Activated B cell treated with CpG ODN at 0.5 μM for 24 hours (primary cell): ENCODE measurements around the gene FAR2. TPM values are rescaled to one million over a fixed set of nuclear protein-coding genes. Genes with fewer than 3 reads are reported as not detected.
"Not testable (repeated sequence)": the region's sequence is repeated elsewhere in the genome, so short reads cannot be mapped to it uniquely, and the experiment has no call there.

ENCODE experiments used
- ATAC-seq: fragments of 200-7000 bp; cut with Tn5 transposase; one replicate; pipeline ENCODE4 v1.10.0; 2021; ENCODE audit warnings: low read depth, mild to moderate bottlenecking, moderate library complexity
- CTCF ChIA-PET: fragments of 350-600 bp; sonication (Branson Sonifier 250); formaldehyde crosslinking; loops from one replicate; lab custom pipeline; 2021; ENCODE audit warnings: antibody characterized with exemption; lab: Charles Lee
- POLR2A ChIA-PET: fragments of 350-600 bp; sonication (Branson Sonifier 250); formaldehyde crosslinking; loops from one replicate; lab custom pipeline; 2021; ENCODE audit warnings: antibody characterized with exemption; lab: Charles Lee
- DNase-seq: peaks from one replicate; pipeline ENCODE4 v3.0.0; 2022
- H3K27ac Mint-ChIP-seq: one replicate; pipeline ENCODE4 v1.8.0; 2020; ENCODE audit warnings: mixed read lengths
- H3K27me3 Mint-ChIP-seq: one replicate; pipeline ENCODE4 v1.8.0; 2021; ENCODE audit warnings: mixed read lengths
- H3K36me3 Mint-ChIP-seq: one replicate; pipeline ENCODE4 v1.8.0; 2021; ENCODE audit warnings: low read depth, mixed read lengths
- H3K4me1 Mint-ChIP-seq: one replicate; pipeline ENCODE4 v1.8.0; 2021; ENCODE audit warnings: mixed read lengths
- H3K4me3 Mint-ChIP-seq: one replicate; pipeline ENCODE4 v1.8.0; 2020; ENCODE audit warnings: mild to moderate bottlenecking, mixed read lengths
- H3K9me3 Mint-ChIP-seq: one replicate; pipeline ENCODE4 v1.8.0; 2020; ENCODE audit warnings: mixed read lengths
- intact Hi-C: fragments of 100-400 bp; cut with micrococcal nuclease; formaldehyde crosslinking; loops from one replicate; pipeline ENCODE4 v1.15.1; 2024
- total RNA-seq: library from RNA; stranded (reverse); gene quantifications from 2 replicates; pipeline ENCODE4 v1.2.3, GENCODE V29; 2022
- TF ChIP-seq, protein P1 (sequence below): fragments of 200-600 bp; IDR thresholded peaks from one replicate; pipeline ENCODE4 v1.8.0; 2022; ENCODE audit warnings: antibody characterized with exemption, mild to moderate bottlenecking

FAR2 gene
- total RNA-seq, 1 donor from 2014 or later = not detected

- CTCF ChIA-PET = no interaction called here
- Mint-ChIP-seq H3K9me3 (peaks cover 5% of the 10 kb centered on the region), H3K27me3 (no peaks in the 10 kb centered on the region), H3K4me1 (no peaks in the 10 kb centered on the region), H3K27ac (no peak overlapping the region), H3K4me3 (no peak overlapping the region), H3K36me3 (no peaks in the 10 kb centered on the region)
- TF ChIP-seq, protein P1, sequence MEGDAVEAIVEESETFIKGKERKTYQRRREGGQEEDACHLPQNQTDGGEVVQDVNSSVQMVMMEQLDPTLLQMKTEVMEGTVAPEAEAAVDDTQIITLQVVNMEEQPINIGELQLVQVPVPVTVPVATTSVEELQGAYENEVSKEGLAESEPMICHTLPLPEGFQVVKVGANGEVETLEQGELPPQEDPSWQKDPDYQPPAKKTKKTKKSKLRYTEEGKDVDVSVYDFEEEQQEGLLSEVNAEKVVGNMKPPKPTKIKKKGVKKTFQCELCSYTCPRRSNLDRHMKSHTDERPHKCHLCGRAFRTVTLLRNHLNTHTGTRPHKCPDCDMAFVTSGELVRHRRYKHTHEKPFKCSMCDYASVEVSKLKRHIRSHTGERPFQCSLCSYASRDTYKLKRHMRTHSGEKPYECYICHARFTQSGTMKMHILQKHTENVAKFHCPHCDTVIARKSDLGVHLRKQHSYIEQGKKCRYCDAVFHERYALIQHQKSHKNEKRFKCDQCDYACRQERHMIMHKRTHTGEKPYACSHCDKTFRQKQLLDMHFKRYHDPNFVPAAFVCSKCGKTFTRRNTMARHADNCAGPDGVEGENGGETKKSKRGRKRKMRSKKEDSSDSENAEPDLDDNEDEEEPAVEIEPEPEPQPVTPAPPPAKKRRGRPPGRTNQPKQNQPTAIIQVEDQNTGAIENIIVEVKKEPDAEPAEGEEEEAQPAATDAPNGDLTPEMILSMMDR = no peak
- POLR2A ChIA-PET = interaction anchor here (0.6 kb wide), 1 partner anchor 65 kb away, joined by 4 read pairs; no protein-coding TSS in a partner anchor
- intact Hi-C loops = no loop called here
- ATAC-seq (no peak), DNase-seq (no peak)
These were observed 22.6 kb downstream of the FAR2 start for GRCh38 chr12:29171421-29172258.

GRCh38 chr12:29176941-29177340 lies 27.9 kb downstream of the FAR2 start:
- H3K4me1 Mint-ChIP-seq = no peaks in the 10 kb centered on the region
- H3K9me3 Mint-ChIP-seq = peaks cover 6% of the 10 kb centered on the region
- no peak overlapping the region for H3K27ac Mint-ChIP-seq
- CTCF ChIA-PET = interaction anchor here (0.5 kb wide), 1 partner anchor 42 kb away, joined by 4 read pairs; no protein-coding TSS in a partner anchor
- ATAC-seq = no peak
- POLR2A ChIA-PET = no interaction called here
- H3K27me3 Mint-ChIP-seq = no peaks in the 10 kb centered on the region
- intact Hi-C loops = no loop called here
- H3K4me3 Mint-ChIP-seq = no peak overlapping the region
- no peaks in the 10 kb centered on the region for H3K36me3 Mint-ChIP-seq
- TF ChIP-seq, protein P1 = no peak
- no peak for DNase-seq

- H3K27me3 Mint-ChIP-seq, POLR2A ChIA-PET, intact Hi-C loops, H3K27ac Mint-ChIP-seq, H3K9me3 Mint-ChIP-seq, CTCF ChIA-PET, H3K36me3 Mint-ChIP-seq, DNase-seq, H3K4me3 Mint-ChIP-seq, ATAC-seq, H3K4me1 Mint-ChIP-seq: not testable (repeated sequence)
These were observed 33.2 kb downstream of the FAR2 start for GRCh38 chr12:29182247-29182646.

- ChIA-PET POLR2A (no interaction called here), CTCF (no interaction called here)
- intact Hi-C loops = no loop called here
- no peak for ATAC-seq
- H3K4me1 Mint-ChIP-seq = no peaks in the 10 kb centered on the region
- no peak for DNase-seq
- peaks cover 3% of the 10 kb centered on the region for H3K9me3 Mint-ChIP-seq
- TF ChIP-seq, protein P1 = no peak
- H3K27me3 Mint-ChIP-seq = no peaks in the 10 kb centered on the region
- no peaks in the 10 kb centered on the region for H3K36me3 Mint-ChIP-seq
- H3K4me3 Mint-ChIP-seq = no peak overlapping the region
- no peak overlapping the region for H3K27ac Mint-ChIP-seq
These were observed 38.7 kb downstream of the FAR2 start for GRCh38 chr12:29187756-29188155.

DNA sequence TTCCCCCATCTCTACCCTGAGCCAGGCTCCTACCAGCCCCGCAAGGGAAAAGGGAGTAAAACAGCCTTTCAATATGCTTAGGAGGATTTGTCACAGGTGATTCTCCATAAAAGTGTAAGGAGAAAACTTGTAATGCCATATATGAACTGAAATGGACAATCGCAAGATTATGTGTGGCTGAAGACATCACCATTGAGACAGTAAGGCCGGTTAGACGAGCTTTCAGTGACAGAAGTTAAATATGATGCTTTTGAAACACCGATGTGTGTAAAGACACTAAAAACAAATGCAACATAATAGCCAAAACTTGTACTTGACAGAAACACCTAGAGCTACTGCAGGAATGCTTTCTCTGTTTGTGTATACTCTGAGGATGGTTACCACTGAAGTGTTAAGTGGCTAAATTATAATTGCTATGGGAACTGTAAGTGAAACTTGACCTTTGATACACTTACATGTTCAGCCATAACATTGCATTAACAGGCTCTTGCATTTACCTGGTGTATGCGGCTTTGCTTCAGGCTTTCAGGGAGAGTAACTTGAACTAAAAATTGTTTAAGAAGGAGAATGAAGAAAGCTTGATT lies 42.3 kb downstream of the FAR2 start:
- DNase-seq (no peak), ATAC-seq (no peak)
- TF ChIP-seq, protein P1 = no peak
- intact Hi-C loops = no loop called here
- Mint-ChIP-seq H3K27ac (no peak overlapping the region), H3K4me3 (no peak overlapping the region), H3K4me1 (no peaks in the 10 kb centered on the region), H3K9me3 (no peaks in the 10 kb centered on the region), H3K36me3 (no peaks in the 10 kb centered on the region), H3K27me3 (no peaks in the 10 kb centered on the region)
- ChIA-PET CTCF (no interaction called here), POLR2A (no interaction called here)
